Fibroblast of lung (primary cell): ENCODE data around the gene TBCB. TPM values are rescaled to one million over a fixed set of nuclear protein-coding genes. Genes with fewer than 3 reads are reported as not detected.

Experiments
- DNase-seq, 2 donors: peaks; one replicate each; pipeline versions ENCODE4 v3.0.0 to v3.0.0-alpha.2; 2010; ENCODE audit warnings: low read depth in 2 of 2
- H2AFZ ChIP-seq: 2 replicates; pipeline ENCODE4 v1.5.1; 2012; ENCODE audit warnings: low read length, control low read depth, inconsistent platforms
- H3K27ac ChIP-seq: 2 replicates; pipeline ENCODE4 v1.5.1; 2011; ENCODE audit warnings: low read length, control low read depth; ENCODE audit not compliant: insufficient read depth
- H3K27me3 ChIP-seq: 2 replicates; pipeline ENCODE4 v1.5.1; 2011; ENCODE audit warnings: mild to moderate bottlenecking, low read length; ENCODE audit not compliant: control insufficient read depth, insufficient read depth
- H3K36me3 ChIP-seq: 2 replicates; pipeline ENCODE4 v1.5.1; 2011; ENCODE audit warnings: low read length; ENCODE audit not compliant: control insufficient read depth, insufficient read depth
- H3K4me1 ChIP-seq: 2 replicates; pipeline ENCODE4 v1.5.1; 2011; ENCODE audit warnings: low read length; ENCODE audit not compliant: control insufficient read depth, insufficient read depth; ENCODE audit errors: extremely low read depth
- H3K4me2 ChIP-seq: 2 replicates; pipeline ENCODE4 v1.5.1; 2011; ENCODE audit warnings: low read length, control low read depth; ENCODE audit not compliant: insufficient read depth; ENCODE audit errors: extremely low read depth
- H3K4me3 ChIP-seq, 4 experiments: fragments of 200-600 bp in 1 of 4; sonication (generic) in 1 of 4; replicated peaks in 1 of 4; 2 replicates each; pipeline ENCODE4 v1.5.1; 2011 to 2016; ENCODE audit warnings: low read length in 4 of 4, low read depth in 3 of 4, mild to moderate bottlenecking in 3 of 4, control low read depth in 2 of 4, inconsistent platforms in 1 of 4, mixed read lengths in 1 of 4; ENCODE audit not compliant: insufficient read depth in 1 of 4; ENCODE audit errors: control extremely low read depth in 1 of 4
- H3K79me2 ChIP-seq: 2 replicates; pipeline ENCODE4 v1.5.1; 2012; ENCODE audit warnings: mild to moderate bottlenecking, low read length, inconsistent platforms; ENCODE audit not compliant: control insufficient read depth, insufficient read depth
- H3K9ac ChIP-seq: 2 replicates; pipeline ENCODE4 v1.5.1; 2011; ENCODE audit warnings: mild to moderate bottlenecking, low read length, control low read depth; ENCODE audit not compliant: insufficient read depth
- H3K9me3 ChIP-seq: 2 replicates; pipeline ENCODE4 v1.5.1; 2012; ENCODE audit warnings: low read depth, low read length; ENCODE audit not compliant: control insufficient read depth, insufficient read depth
- H4K20me1 ChIP-seq: 2 replicates; pipeline ENCODE4 v1.5.1; 2011; ENCODE audit warnings: low read length; ENCODE audit not compliant: control insufficient read depth, insufficient read depth; ENCODE audit errors: extremely low read depth
- CTCF ChIP-seq, 2 donors: IDR thresholded peaks in 1 of 2; conservative IDR thresholded peaks in 1 of 2; 1 replicate in 1 of 2; 2 replicates in 1 of 2; pipeline ENCODE4 v1.5.1; 2011 to 2012; ENCODE audit warnings: low read length in 2 of 2, control low read depth in 1 of 2, inconsistent platforms in 1 of 2, low read depth in 1 of 2, mild to moderate bottlenecking in 1 of 2
- EZH2 ChIP-seq: IDR thresholded peaks from 2 replicates; pipeline ENCODE4 v1.5.1; 2012; ENCODE audit warnings: low read length, control low read depth, mild to moderate bottlenecking; ENCODE audit errors: missing control alignments
- polyA plus RNA-seq, 2 donors: library from polyadenylated mRNA; depleted of rRNA in 1 of 2; stranded (reverse) in 1 of 2; unstranded in 1 of 2; fragments of >200 nt; gene quantifications; 2 replicates each; pipeline ENCODE4 v1.2.1, GENCODE V29; 2011 to 2012; ENCODE audit warnings: missing spikeins in 1 of 2
- total RNA-seq: library from RNA; depleted of rRNA; stranded (reverse); fragments of >200 nt; gene quantifications from 2 replicates; pipeline ENCODE4 v1.2.1, GENCODE V29; 2014

The TBCB gene
- total and polyA plus RNA-seq, 2 donors (not counting 1 experiment from before 2014, with no cell fraction given), result 194 to 249 TPM

DNA sequence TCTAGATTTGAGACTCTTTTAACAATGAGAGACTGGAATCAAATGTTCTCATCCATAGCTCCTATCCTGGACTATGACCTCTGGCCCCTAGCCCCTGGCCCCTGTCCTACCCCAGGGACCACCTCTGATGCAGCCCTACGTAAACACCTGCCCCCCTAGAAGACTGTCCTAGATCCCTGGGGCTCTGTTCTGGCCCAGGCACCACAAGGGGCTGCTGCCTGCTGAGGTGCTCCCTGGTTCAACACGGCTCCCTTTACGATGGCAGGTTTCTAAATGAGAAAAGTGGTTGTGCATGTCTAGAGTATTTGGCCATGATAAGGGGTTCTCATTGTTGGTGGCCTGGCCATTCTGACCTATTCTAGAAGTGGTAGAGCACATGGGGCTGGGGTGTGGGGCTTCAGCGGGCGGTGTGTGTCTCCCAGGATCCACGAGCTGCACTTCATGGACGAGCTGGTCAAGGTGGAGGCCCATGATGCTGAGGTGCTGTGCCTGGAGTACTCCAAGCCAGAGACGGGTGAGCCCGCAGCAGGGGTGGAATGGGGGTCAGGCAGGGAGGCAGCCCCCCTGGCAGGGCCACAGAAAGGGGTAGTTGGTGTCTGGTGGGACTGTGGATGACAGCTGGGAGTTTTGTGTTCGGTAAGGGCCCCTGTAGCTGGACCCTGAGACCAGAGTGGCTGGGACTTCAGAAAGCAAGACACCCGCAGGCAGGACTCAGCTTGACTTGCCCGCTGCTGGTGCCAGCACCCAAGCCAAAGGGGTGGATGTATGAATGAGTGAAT is 30.8 kb upstream of the TBCB start:
- Histone ChIP-seq H4K20me1 (no peaks in the 10 kb centered on the region), H3K27ac (no peak overlapping the region), H3K9me3 (no peaks in the 10 kb centered on the region), H3K4me3 (no peak overlapping the region), H2AFZ (no peak overlapping the region), H3K79me2 (no peaks in the 10 kb centered on the region), H3K27me3 (no peaks in the 10 kb centered on the region), H3K36me3 (peaks cover 16% of the 10 kb centered on the region), H3K4me2 (no peak overlapping the region), H3K4me1 (no peaks in the 10 kb centered on the region), H3K9ac (no peak overlapping the region)
- DNase-seq, result no peak
- TF ChIP-seq EZH2 (no peak), CTCF (conservative IDR thresholded peaks at IDR 0.05 in 1 of 2, IDR thresholded peaks at IDR 0.05 in 1 of 2; ENCODE audit: low read depth in 1 of 2, low read length in 2 of 2) (no peak)

GRCh38 chr19:36086326-36086725 is 28.9 kb upstream of the TBCB start:
- Histone ChIP-seq H3K27me3 (no peaks in the 10 kb centered on the region), H3K36me3 (peaks cover 22% of the 10 kb centered on the region)

DNA sequence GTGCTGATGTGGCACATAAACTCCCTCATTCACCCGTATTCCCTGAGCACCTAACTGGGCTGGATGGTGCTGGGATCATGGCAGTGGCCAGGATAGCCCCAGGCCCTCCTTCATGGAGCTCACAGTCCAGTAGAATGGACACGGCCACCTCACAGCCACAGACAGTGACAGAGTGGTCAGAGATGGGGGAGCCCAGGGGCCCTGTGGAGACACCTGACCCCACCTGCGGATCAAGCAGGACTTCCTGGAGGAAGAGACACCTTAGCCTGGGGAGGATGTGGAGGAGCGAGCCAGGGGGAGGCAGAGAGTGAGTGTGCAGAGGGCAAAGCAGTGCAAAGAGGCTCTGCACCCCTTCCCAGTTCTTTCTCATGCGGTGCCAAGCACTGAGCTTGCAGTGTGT is 25.4 kb upstream of the TBCB start:
- Histone ChIP-seq H3K4me1 (no peaks in the 10 kb centered on the region), H2AFZ (no peak overlapping the region), H4K20me1 (no peaks in the 10 kb centered on the region), H3K9ac (no peak overlapping the region), H3K27me3 (no peaks in the 10 kb centered on the region), H3K4me2 (no peak overlapping the region), H3K27ac (no peak overlapping the region), H3K4me3 (no peak overlapping the region), H3K79me2 (no peaks in the 10 kb centered on the region), H3K36me3 (peaks cover 8% of the 10 kb centered on the region), H3K9me3 (no peaks in the 10 kb centered on the region)
- no peak for TF ChIP-seq EZH2
- no peak for TF ChIP-seq CTCF (conservative IDR thresholded peaks at IDR 0.05 in 1 of 2, IDR thresholded peaks at IDR 0.05 in 1 of 2; ENCODE audit: low read depth in 1 of 2, low read length in 2 of 2)
- no peak for DNase-seq

More at GRCh38 chr19:36086326-36086725, 28.9 kb upstream of the TBCB start:
- TF ChIP-seq CTCF (conservative IDR thresholded peaks at IDR 0.05 in 1 of 2, IDR thresholded peaks at IDR 0.05 in 1 of 2; ENCODE audit: low read depth in 1 of 2, low read length in 2 of 2) (no peak), EZH2 (no peak)
- no peak overlapping the region for H3K27ac ChIP-seq
- no peak overlapping the region for H3K4me2 ChIP-seq
- H3K4me1 ChIP-seq, result no peaks in the 10 kb centered on the region
- no peaks in the 10 kb centered on the region for H3K79me2 ChIP-seq
- no peak for DNase-seq
- H3K9ac ChIP-seq, result no peak overlapping the region
- no peaks in the 10 kb centered on the region for H3K9me3 ChIP-seq
- no peaks in the 10 kb centered on the region for H4K20me1 ChIP-seq
- H3K4me3 ChIP-seq, result no peak overlapping the region
- H2AFZ ChIP-seq, result no peak overlapping the region
